ENCODE measurements around the gene MESP1.

- TF ChIP-seq CTCF (IDR thresholded peaks at IDR 0.05) (no peak), POLR2A (IDR thresholded peaks at IDR 0.05) (no peak)
These were observed 43.5 kb downstream of the MESP1 start for GRCh38 chr15:89707577-89707976.
